Spleen (tissue), 11 donors: Measurements from ENCODE around the gene TRAPPC12. TPM values are rescaled to one million over a fixed set of nuclear protein-coding genes. Genes with fewer than 3 reads are reported as not detected.

ENCODE experiments used
- DNase-seq: peaks from one replicate; pipeline ENCODE4 v3.0.0-alpha.2; 2020
- H3K27ac ChIP-seq, 8 donors: fragments of 200-600 bp; sonication (generic) in 7 of 8; 1 replicate in 4 of 8; 2 replicates in 4 of 8; pipeline versions ENCODE4 v1.5.0 to v1.8.0; 2016 to 2021; ENCODE audit warnings: inconsistent platforms in 4 of 8, mild to moderate bottlenecking in 4 of 8, moderate library complexity in 1 of 8
- H3K27me3 ChIP-seq, 7 donors: fragments of 200-600 bp; sonication (generic) in 6 of 7; replicated peaks in 1 of 7; 1 replicate in 4 of 7; 2 replicates in 3 of 7; pipeline versions ENCODE4 v1.5.0 to v1.8.0; 2016 to 2021; ENCODE audit warnings: inconsistent platforms in 3 of 7, mild to moderate bottlenecking in 1 of 7
- H3K36me3 ChIP-seq, 6 donors: fragments of 200-600 bp; sonication (generic) in 5 of 6; 1 replicate in 4 of 6; 2 replicates in 2 of 6; pipeline versions ENCODE4 v1.5.0 to v1.8.0; 2016 to 2021; ENCODE audit warnings: inconsistent platforms in 2 of 6
- H3K4me1 ChIP-seq, 6 donors: fragments of 200-600 bp; sonication (generic) in 5 of 6; 1 replicate in 3 of 6; 2 replicates in 3 of 6; pipeline versions ENCODE4 v1.5.0 to v1.8.0; 2016 to 2021; ENCODE audit warnings: inconsistent platforms in 3 of 6
- H3K4me3 ChIP-seq, 8 donors: fragments of 200-600 bp; sonication (generic) in 7 of 8; 1 replicate in 4 of 8; 2 replicates in 4 of 8; pipeline versions ENCODE4 v1.5.0 to v1.8.0; 2016 to 2021; ENCODE audit warnings: inconsistent platforms in 4 of 8, mild to moderate bottlenecking in 4 of 8, moderate library complexity in 2 of 8
- H3K9me3 ChIP-seq, 8 donors: fragments of 200-600 bp; sonication (generic) in 7 of 8; 1 replicate in 4 of 8; 2 replicates in 4 of 8; pipeline versions ENCODE4 v1.5.0 to v1.8.0; 2016 to 2021; ENCODE audit warnings: inconsistent platforms in 4 of 8
- CTCF ChIP-seq, 11 experiments: fragments of 200-600 bp in 7 of 11; fragments of 450-650 bp in 4 of 11; sonication (generic) in 4 of 11; IDR thresholded peaks in 8 of 11; conservative IDR thresholded peaks in 3 of 11; 1 replicate in 7 of 11; 2 replicates in 4 of 11; pipeline versions ENCODE4 v1.4.0 to v1.8.0; 2016 to 2021; ENCODE audit warnings: antibody characterized with exemption in 11 of 11, inconsistent platforms in 4 of 11, mild to moderate bottlenecking in 1 of 11
- POLR2A ChIP-seq, 3 donors: fragments of 450-650 bp; IDR thresholded peaks; one replicate each; pipeline ENCODE4 v1.5.1; 2017; ENCODE audit warnings: antibody characterized with exemption in 3 of 3, mild to moderate bottlenecking in 1 of 3
- POLR2AphosphoS5 ChIP-seq, 3 donors: sonication (generic); formaldehyde crosslinking; IDR thresholded peaks; one replicate each; pipeline ENCODE4 v1.5.1; 2017; ENCODE audit warnings: antibody characterized with exemption in 3 of 3
- WGBS, 5 donors: extraction: QIAGEN DNeasy Blood & Tissue Kit in 3 of 5; methylation state at CpG; one replicate each; pipeline versions ENCODE4 v1.1.5 to v1.1.7; 2013 to 2018; 5-methylcytosine and 5-hydroxymethylcytosine counted together
- intact Hi-C: fragments of 100-400 bp; cut with DNase I; formaldehyde crosslinking; loops from one replicate; pipeline ENCODE4 v1.15.0; 2023; ENCODE audit warnings: low total_unique reads
- polyA plus RNA-seq, 3 donors: library from polyadenylated mRNA; stranded (reverse); fragments of 200-250 nt; gene quantifications; one replicate each; pipeline ENCODE4 v1.2.1, GENCODE V29; 2013
- total RNA-seq, 7 donors: library from RNA; depleted of rRNA in 3 of 7; stranded (reverse); fragments of >200 nt in 3 of 7; fragmentation: NEBNext Ultra II Directional in 4 of 7; extraction: Animal tissue kit (Norgen Biotek cat#: 25700) in 4 of 7; gene quantifications; one replicate each; pipeline versions ENCODE4 v1.1.0 to v1.2.1, GENCODE V29; 2016 to 2021
- donor health status: healthy with polysubstance abuse.
- donor health status: DM: no; HTN: no; CAD: no; lungs with moderate emphysema.
- donor health status: DM: no; HTN: no; CAD: no.
- donor health status: Bipolar disorder and iron deficiency.
- donor health status: healthy.
- donor health status: DM: no; HTN: no; CAD: no.
- donor health status: DM: yes; HTN: yes; CAD: no.

The TRAPPC12 gene
- total and polyA plus RNA-seq, 10 donors: 70.2 to 132 (median 97.1) TPM

DNA sequence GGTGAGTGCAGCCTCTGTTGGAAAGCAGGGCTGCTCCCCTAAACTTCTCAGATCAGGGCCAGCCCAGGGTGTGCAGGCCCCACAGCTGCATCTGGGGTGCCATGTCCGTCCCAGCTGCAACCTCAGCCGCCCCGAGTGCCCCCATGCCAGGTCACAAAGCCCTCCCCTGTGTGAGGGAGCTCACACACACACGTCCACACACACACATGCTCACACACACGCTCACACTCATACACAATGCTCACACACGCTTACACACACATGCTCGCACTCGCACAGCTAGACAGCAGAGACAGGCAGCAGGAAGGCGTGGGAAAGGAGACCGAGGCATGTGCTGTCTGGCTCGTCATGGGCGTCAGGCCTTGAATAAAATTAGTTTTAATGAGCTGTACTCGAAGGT lies 84.5 kb downstream of the TRAPPC12 start:
- H3K9me3 ChIP-seq: no peaks in the 10 kb centered on the region
- no peaks in the 10 kb centered on the region for H3K27me3 ChIP-seq
- intact Hi-C loops: no loop called here
- peaks cover 0 to 92% (median 50%) of the 10 kb centered on the region in 6 donors for H3K36me3 ChIP-seq
- DNase-seq: no peak
- no peak overlapping the region for H3K4me3 ChIP-seq
- H3K4me1 ChIP-seq: peaks cover 3 to 22% (median 13%) of the 10 kb centered on the region in 6 donors
- 94 to 97% (median 96%) methylated on average over 11 to 13 of the region's 13 CpGs for WGBS, 5 donors
- no peak for TF ChIP-seq POLR2AphosphoS5 (IDR thresholded peaks at IDR 0.05)
- no peak for TF ChIP-seq POLR2A (IDR thresholded peaks at IDR 0.05)
- TF ChIP-seq CTCF (IDR thresholded peaks at IDR 0.05 in 8 of 11, conservative IDR thresholded peaks at IDR 0.05 in 3 of 11): no peak
- no peak overlapping the region for H3K27ac ChIP-seq

GRCh38 chr2:3464401-3465005 lies 85.0 kb downstream of the TRAPPC12 start:
- Histone ChIP-seq H3K4me3 (no peak overlapping the region), H3K27ac (no peak overlapping the region), H3K27me3 (no peaks in the 10 kb centered on the region), H3K4me1 (peaks cover 3 to 22% (median 13%) of the 10 kb centered on the region in 6 donors), H3K9me3 (no peaks in the 10 kb centered on the region), H3K36me3 (peaks cover 0 to 92% (median 53%) of the 10 kb centered on the region in 6 donors)
- intact Hi-C loops: no loop called here
- no peak for TF ChIP-seq POLR2A (IDR thresholded peaks at IDR 0.05)
- TF ChIP-seq CTCF (IDR thresholded peaks at IDR 0.05 in 8 of 11, conservative IDR thresholded peaks at IDR 0.05 in 3 of 11): no peak
- TF ChIP-seq POLR2AphosphoS5 (IDR thresholded peaks at IDR 0.05): no peak
- DNase-seq: peak; percentile 69
- WGBS, 5 donors: 95 to 98% (median 97%) methylated on average over 21 of the region's 21 CpGs

- Histone ChIP-seq H3K4me3 (no peak overlapping the region), H3K27ac (no peak overlapping the region), H3K27me3 (no peaks in the 10 kb centered on the region), H3K4me1 (peaks cover 3 to 22% (median 13%) of the 10 kb centered on the region in 6 donors), H3K36me3 (peaks cover 0 to 93% (median 61%) of the 10 kb centered on the region in 6 donors), H3K9me3 (no peaks in the 10 kb centered on the region)
- 93 to 96% (median 95%) methylated on average over 28 of the region's 28 CpGs for WGBS, 5 donors
- peak; percentile 67 for DNase-seq
- intact Hi-C loops: no loop called here
- TF ChIP-seq POLR2A (IDR thresholded peaks at IDR 0.05) (no peak), POLR2AphosphoS5 (IDR thresholded peaks at IDR 0.05) (no peak), CTCF (IDR thresholded peaks at IDR 0.05 in 8 of 11, conservative IDR thresholded peaks at IDR 0.05 in 3 of 11) (no peak)
These were observed 85.8 kb downstream of the TRAPPC12 start for GRCh38 chr2:3465328-3465727.

DNA sequence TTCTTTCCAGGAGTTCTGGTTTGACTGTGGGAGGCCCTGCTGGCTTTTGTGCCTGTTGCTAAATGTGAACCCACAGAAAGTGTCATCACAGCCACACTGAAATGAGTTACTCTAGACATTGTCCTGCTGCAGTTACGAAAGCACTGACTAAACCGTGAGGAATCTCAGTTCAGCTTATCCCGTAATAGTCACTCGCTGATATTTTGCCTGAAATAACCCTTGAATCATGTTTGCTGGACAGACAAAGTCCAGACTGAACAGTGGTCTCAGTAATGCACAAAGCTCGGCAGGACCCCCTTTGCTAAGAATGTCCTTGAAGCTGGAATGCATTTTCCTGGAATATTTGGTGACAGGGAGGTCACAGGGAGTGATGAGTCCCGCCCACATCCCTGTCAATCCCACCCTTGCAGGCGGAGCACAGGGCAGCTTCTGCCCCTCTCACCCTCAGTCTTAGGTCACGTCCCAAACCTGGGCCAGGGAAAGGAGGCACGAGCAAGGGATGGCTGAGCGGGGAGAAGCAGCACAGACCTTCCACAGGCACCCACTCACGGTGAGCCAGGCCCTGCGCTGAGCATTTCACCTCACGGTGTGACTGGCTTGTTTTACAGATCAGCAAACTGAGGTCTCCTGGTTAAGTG lies 86.5 kb downstream of the TRAPPC12 start:
- Histone ChIP-seq H3K4me1 (peaks cover 3 to 19% (median 13%) of the 10 kb centered on the region in 6 donors), H3K9me3 (no peaks in the 10 kb centered on the region), H3K36me3 (peaks cover 0 to 94% (median 67%) of the 10 kb centered on the region in 6 donors), H3K27me3 (no peaks in the 10 kb centered on the region), H3K4me3 (no peak overlapping the region), H3K27ac (no peak overlapping the region)
- DNase-seq: peak; percentile 53
- WGBS, 5 donors: 83 to 90% (median 87%) methylated on average over 10 to 13 of the region's 13 CpGs
- intact Hi-C loops: no loop called here
- TF ChIP-seq CTCF (IDR thresholded peaks at IDR 0.05 in 8 of 11, conservative IDR thresholded peaks at IDR 0.05 in 3 of 11) (no peak), POLR2A (IDR thresholded peaks at IDR 0.05) (no peak), POLR2AphosphoS5 (IDR thresholded peaks at IDR 0.05) (no peak)
